GM18508 (cell line): ENCODE measurements around the gene ACOT7.
"Not testable (repeated sequence)": the region's sequence is repeated elsewhere in the genome, so short reads cannot be mapped to it uniquely, and the experiment has no call there.

Source experiments
- ATAC-seq: cut with Tn5 transposase; IDR thresholded peaks from one replicate; pipeline ENCODE4 v1.9.1; 2021; ENCODE audit warnings: moderate number of reproducible peaks; ENCODE audit not compliant: insufficient read depth, unreplicated experiment

ACOT7 gene

DNA sequence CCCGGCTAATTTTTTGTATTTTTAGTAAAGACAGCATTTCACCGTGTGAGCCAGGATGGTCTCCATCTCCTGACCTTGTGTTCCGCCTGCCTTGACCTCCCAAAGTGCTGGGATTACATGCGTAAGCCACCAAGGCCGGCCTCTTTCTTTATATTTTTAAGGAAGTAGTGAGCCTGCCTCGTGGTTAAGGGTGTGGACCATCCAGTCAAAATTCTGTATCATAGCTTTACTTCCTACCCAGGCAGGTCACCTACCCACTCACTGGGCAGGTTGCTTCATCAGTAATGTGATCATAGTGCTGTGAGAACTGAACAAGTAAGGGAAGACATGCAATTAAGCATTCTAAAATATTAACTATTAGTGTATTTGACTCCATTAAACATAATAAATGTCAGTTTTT is 8.1 kb upstream of the ACOT7 start:
- no peak for ATAC-seq

DNA sequence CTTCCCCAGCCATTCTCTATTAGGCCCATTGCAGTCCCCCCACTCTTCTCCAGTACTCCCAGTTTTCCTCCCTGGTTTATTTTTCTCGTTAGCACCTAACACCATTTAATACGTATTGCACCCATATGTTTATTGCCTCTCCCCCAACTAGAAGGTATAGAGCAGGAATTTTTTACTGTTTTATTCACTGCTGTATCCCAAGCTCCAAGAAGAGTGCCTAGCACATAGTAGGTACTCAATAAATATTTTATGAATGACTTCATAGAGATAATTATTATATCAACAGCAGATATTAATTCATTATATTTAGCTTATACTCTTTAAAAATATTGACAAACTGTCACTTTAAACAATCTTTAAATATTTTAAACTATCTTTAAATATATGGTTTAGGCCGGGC is 5.7 kb upstream of the ACOT7 start:
- ATAC-seq, result no peak

DNA sequence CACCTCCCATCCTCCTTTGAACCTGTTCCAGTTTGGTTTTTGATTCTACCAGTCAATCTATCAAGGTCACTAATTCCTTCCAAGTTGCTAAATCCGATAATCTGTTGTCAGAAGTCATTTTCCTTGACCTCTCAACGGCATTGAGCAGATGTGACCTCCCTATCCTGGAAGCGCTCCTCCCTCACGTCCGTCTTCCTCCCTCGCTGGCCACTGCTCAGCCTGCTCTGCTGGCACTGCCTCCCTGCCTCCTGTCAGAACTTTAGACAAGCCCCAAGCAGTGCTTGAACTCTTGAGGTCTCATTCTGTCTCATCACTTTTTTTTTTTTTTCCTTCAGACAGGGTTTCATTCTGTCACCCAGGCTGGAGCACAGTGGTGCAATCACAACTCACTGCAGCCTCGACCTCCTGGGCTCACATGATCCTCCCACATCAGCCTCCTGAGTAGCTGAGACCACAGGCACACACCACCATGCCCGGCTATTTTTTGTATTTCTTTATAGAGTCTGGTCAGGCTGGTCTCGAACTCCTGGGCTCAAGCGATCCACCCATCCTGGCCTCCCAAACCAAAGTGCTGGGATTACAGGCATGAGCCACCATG is 4.4 kb upstream of the ACOT7 start:
- no peak for ATAC-seq

DNA sequence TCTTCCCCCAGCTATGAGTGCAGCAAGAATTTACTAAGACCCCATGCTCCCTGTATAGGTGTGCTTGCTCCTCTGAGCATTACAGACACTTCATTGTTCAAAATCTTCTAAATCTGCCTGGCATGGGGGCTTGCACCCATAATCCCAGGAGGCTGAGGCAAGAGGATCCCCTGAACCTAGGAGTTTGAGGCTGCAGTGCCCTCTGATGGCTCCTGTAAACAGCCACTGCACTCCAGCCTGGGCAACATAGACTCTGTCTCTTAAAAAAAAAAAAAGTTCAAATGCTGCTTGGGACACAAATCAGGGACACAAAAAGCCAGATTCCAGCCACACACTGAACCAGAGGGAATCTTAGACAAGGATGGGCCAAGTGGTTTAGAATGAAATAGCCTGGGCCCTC is 3.4 kb upstream of the ACOT7 start:
- no peak for ATAC-seq

DNA sequence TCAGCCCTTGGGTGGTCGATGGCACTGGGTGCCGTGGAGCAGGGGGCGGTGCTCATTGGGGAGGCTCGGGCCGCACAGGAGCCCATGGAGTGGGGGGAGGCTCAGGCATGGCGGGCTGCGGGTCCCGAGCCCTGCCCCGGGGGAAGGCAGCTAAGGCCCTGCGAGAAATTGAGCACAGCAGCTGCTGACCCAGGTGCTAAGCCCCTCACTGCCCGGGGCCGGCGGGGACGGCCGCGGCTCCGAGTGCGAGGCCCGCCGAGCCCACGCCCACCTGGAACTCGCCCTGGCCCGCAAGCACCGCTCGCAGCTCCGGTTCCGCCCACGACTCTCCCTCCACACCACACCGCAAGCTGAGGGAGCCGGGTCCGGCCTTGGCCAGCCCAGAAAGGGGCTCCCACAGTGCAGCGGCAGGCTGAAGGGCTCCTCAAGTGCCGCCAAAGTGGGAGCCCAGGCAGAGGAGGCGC is 2.2 kb upstream of the ACOT7 start:
- not testable (repeated sequence) for ATAC-seq

DNA sequence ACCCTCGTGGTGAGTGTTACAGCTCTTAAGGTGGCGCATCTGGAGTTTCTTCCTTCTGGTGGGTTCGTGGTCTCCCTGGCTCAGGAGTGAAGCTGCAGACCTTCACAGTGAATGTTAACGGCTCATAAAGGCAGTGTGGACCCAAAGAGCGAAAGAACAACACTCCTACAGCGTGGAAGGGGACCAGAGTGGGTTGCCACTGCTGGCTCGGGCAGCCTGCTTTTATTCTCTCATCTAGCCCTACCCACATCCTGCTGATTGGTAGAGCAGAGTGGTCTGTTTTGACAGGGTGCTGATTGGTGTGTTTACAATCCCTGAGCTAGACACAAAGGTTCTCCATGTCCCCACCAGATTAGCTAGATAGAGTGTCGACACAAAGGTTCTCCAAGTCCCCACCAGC is 1.6 kb upstream of the ACOT7 start:
- ATAC-seq, result not testable (repeated sequence)

DNA sequence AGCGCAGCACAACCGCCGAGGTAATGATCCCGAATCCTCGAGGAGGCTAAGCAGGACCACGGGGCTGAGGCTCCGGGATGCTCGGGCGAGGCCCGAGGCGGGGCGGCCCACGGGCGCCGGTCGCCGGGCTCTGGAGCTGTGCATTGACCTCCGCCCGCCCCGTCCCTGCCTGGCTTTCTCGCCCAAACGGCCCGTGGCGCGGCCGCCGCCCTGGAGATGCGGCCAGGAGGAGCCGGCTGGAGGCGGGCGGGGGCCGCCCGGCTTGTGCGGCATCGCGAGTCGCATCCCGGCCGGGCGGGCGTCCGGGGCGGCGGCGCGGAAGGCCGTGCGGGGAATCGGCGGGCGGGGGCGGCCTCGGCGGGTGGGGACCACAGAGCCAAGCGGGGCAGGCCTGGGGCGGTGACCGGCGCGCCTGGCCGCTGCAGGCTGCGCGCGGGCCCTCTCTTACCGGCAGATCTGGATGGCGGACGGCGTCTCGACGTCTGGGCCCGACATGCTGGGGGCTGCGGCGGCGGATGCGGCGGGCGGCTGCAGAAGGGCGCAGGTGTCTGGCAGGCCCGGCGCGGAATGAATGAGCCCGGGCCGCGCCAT is 663 bp downstream of the ACOT7 start:
- ATAC-seq, result no peak

DNA sequence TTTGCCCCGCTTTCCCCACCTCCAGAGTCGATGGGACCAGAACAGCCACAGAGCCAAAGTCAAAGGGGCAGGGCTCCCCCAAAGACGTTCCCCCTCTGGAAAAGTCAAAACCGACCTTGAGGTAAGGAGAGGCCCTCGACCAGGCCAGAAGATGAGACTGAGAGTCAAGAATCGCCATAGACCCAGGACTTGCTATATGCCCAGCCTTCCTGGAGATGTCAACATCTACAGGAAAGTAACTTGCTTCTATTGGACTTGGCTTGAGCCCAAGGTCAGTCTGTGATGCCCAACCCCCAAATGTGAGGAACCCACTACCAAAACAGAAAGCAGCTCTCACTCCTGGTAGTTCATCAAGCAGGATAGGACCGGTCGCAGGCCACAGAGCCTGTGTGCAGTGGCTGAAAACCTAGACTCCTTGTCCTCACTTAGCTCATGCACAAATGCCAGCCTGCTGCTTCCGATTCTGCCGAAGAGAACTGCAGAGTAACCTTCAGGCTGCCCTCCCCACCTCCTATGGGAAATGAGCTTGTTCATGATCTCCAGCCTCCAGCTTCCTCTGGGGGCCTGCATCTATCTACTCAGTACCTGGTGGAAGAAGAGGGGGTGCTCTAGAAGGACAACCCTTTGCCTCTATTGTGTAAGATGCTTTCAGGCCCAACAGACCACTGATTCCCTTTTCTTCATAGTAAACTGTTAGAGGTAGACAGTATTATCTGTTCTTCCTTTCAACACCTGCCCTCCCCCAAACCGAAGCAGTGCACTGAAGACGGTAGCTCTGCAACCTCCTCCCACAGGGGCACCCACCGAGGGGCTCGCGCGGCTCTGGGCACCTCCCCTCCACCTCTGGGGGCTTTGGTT is 1.4 kb downstream of the ACOT7 start:
- ATAC-seq, result no peak

DNA sequence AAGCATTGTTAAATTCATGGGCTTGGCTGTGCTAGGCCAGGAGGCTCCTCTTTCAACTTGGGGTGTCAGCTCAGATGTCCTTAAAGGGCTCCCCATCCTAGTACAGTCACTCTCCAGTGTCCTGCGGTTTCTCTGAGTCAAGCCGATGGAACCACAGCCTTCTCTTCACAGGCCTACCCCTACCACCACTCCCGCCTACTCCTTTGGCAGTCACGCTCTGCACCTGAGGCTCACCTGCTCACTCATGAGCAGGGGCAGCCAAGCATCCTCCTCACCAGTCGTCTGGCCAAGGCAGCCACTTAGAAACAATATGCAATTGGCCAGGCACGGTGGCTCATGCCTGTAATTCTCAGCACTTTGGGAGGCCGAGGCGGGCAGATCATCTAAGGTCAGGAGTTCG is 3.6 kb downstream of the ACOT7 start:
- no peak for ATAC-seq

DNA sequence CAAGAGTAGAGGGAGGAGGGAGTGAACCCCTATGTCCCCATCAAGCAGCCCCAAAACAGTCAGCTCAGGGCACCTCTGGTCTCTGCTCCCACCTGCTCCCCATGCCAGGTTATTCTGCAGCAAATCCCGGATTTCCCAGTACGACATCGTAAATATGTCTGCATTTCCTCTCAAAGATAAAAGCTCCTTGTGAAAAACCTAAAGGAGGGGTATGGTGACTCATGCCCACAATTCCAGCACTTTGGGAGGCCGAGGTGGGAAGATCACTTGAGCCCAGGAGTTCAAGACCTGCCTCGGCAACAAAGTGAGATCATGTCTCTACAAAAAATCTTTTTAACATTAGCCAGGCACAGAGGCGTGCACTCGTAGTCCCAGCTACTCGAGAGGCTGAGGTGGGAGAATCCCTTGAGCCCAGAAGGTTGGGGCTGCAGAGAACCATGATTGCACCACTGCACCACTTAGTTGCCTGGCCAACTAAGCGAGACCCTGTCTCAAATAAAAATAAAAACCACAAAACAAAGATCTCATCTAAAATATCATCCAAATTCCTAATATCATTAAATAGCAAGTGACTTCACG is 7.1 kb downstream of the ACOT7 start:
- ATAC-seq, result no peak

DNA sequence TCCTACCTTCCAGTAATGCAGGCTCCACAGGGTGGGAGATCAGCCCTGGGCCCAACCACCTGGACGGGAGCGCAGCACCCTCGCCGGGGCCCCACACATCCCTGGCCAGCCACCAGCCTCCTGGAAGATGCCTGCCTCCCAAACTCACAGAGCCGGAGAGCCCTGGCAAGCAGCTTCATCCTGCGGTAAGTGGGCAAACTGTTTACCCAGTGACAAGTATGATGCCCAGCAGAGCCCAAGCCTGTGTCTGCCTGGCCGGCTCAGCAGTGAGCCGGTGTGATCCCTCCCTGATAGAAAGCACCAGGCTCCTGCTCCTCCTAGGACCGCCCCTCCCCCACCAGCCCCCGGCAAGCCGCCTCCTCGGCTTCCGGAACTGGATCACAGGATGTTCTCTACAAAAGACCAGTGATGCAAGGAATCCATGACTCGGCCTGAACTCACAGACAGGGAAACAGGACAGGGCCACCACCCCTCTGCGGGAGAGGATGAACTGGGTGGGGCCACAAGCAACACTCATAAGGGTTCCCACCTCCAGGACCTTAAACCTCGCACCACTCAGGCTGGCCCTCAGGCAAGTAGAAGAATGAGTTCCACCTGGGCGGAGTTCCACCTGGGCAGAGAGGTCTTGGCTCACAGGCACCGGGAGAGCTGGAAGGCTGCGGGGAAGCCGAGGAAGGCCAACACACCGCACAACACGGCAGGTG is 7.9 kb downstream of the ACOT7 start:
- no peak for ATAC-seq

DNA sequence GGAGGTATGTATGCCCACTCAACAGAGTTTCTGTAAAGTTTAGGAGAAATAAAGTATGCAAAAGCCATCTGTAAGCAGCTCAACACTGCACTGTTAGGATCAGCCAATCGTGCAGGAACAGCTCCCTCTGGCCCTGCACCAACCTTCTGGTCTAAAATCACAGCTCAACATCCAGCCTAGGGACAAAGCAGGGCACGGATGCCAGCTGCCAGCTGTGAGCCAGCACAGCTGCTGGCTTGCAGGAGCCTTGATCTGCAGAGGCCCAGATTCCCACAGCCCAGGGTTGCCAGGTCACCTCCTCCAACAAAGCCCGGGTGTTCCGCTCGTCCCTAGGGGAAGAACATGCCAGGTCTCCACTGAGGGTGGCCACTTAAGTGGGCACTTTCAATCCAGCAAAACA is 8.6 kb downstream of the ACOT7 start:
- ATAC-seq, result no peak

DNA sequence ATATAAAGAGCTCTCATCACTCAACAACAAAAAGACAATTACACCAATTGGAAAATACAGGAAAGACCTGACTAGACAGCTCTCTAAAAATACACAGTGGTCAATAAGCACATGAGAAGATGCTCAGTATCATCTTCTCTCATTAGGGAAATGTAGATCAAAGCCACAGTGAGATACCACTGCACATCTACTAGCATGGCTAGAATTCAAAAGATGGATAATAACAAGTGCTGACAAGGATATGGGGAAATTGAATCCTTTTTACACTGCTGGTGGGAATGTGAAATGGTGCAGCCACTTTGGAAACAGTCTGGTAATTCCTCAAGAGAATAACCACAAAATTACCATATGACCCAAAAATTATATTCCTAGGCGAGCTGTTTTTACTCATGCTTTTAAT is 9.4 kb downstream of the ACOT7 start:
- ATAC-seq, result no peak

DNA sequence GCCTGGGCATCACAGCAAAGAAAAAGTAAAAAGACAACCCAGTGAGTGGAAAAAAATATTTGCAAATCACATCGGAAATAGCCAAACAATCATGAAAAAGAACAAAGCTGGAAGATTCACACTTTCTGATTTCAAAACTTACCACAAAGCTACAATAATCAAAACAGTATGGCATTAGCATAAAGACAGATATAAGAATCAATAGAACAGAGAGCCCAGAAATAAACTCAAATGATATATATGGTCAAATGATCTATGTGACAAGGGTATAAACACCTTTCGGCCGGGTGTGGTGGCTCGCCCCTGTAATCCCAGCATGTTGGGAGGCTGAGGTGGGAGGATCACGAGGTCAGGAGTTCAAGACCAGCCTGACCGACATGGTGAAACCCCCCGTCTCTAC is 13.5 kb downstream of the ACOT7 start:
- ATAC-seq, result no peak

DNA sequence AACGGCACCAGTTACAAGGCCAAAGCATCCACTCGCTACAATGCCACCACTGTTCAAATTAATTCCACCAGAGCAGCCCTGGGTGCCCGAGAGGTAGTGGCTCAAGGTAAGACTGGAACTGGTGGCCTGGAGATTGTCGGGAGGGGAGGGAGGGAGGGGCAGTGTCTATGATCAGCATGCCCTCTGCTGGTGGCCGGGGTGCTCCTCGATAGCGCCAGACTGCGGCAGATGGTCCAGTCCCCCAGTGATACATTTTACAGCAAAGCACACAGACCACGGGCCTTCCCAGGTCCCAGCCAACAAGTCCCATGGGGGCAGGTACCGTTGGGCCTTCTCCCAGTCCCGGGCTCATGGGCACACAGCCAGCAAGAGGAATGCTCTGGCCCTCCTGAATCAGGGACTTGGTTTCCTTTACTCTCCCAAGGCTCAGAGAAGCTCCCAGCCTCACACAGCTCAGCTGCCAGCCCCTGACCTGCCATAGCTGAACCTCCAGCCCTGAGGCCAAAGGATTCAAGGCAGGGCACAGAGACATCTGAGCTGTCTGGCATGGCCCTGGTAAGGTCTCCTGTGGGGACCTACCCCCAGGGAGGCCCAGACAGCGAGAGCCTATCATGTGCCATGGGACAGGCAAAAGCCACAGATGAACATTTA is 15.3 kb downstream of the ACOT7 start:
- no peak for ATAC-seq

DNA sequence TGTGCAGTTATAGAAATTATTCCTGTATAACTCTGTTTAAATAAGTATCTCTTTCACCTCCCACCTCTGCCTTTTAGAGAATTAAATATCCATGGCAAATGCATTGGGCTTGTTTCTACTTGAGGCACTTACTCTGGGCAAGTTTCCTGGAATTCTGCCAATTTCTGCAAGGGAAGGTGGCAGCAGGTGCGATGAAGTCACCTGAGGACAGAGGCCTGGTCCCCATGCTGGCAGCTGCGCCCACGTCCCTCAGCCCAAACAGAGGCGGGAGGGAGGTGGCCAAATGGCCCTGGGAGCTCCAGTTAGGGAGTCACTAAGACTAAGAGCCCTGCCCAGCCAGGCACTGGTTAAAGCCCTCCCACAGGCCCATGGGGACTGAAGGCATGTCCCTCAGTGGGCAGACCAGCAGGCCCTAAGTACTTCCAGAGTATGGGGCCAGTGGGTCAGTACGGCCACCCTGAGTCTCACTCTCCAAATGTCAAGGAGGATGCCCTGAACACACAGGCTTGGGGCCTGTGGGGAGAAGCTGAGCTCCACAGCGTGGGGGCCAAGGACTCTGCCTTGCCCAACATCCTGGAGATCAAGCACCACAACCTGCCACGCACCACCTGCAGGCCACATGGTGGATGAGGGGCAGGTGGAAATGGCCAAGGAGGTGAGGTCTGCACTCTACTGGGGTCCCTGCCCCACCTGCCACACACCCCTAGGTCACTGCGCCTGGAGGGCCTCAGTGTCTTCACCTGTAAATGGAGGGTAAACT is 19.4 kb downstream of the ACOT7 start:
- ATAC-seq, result no peak

DNA sequence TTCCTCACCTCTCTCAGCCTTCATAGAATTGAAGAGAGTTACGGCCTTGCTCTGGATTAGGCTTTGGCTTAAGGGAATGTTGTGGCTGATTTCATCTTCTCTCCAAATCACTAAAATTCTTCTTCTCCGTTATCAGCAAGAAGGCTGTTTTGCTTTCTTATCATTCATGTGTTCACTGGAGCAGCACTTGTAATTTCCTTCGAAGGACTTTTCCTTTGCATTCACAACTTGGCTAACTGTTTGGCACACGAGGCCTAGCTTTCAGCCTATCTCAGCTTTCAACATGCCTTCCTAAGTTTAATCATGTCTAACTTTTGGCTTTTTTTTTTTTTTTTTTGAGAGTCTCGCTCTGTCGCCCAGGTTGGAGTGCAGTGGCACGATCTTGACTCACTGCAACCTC is 21.3 kb downstream of the ACOT7 start:
- ATAC-seq, result not testable (repeated sequence)

DNA sequence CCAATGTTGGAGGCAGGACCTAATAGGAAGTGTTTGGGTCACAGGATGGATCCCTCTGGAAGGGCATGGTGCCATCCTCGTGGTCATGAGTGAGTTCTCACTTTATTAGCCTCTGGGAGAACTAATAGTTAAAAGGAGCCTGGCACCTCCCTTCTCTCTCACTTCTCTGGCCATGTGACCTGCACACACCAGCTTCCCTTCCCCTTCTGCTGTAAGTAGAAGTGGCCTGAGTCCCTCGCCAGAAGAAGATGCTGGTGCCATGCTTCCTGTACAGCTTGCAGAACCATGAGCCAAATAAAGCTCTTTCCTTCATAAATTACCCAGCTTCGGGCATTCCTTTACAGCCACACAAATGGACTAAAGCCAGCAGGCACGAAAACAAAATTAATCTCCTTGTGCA is 23.6 kb downstream of the ACOT7 start:
- ATAC-seq, result no peak

DNA sequence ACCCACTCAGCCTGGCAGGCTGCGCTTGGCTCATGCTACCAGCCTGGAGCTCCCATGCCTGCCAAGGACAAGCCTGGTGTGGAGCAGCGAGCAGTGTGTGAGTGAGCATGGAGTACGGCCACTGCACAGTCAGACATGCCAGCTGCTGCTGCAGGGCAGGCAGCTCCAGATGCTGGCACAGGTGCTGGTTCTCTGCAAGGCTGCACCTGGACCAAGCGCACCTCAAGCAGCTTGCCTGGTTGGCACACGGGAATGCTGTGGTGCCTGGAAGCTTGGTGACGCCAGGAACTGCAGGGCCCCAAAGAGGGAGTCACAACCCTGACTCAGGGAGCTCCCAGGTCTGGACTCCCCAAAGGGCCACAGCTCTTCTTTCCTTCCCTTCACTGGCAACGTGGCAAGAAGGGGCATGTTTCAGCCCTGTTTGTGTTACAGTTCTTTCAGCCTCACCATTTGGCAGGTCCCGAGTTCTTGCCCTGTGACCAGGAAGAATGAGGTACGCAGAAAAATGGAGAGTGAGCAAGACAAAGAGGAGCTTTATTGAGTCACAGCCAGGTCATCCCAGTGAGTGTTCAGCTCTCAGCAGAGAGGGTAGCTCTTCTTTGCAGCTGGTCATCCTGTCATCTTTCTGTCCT is 26.1 kb downstream of the ACOT7 start:
- ATAC-seq, result no peak
